C4-2B (cell line): ENCODE measurements around the gene C12orf43.

Source experiments
- H3K27ac ChIP-seq: fragments of 450-650 bp; 2 replicates; pipeline ENCODE4 v1.5.1; 2017
- CTCF ChIP-seq: fragments of 450-650 bp; conservative IDR thresholded peaks from 2 replicates; pipeline ENCODE4 v1.5.1; 2017; ENCODE audit warnings: mild to moderate bottlenecking
- ZFX ChIP-seq: fragments of 450-650 bp; IDR thresholded peaks from 2 replicates; pipeline ENCODE4 v1.6.1; 2017

The C12orf43 gene

GRCh38 chr12:120997448-120997847, 18.8 kb downstream of the C12orf43 start:
- TF ChIP-seq ZFX: no peak
- TF ChIP-seq CTCF: no peak
- no peak overlapping the region for H3K27ac ChIP-seq

GRCh38 chr12:120996133-120996746, 20.0 kb downstream of the C12orf43 start:
- TF ChIP-seq CTCF (no peak), ZFX (no peak)
- no peak overlapping the region for H3K27ac ChIP-seq

- TF ChIP-seq CTCF: no peak
- TF ChIP-seq ZFX: no peak
- H3K27ac ChIP-seq: no peak overlapping the region
Measured at GRCh38 chr12:120994589-120995337, 21.5 kb downstream of the C12orf43 start.

GRCh38 chr12:120994059-120994458, 22.2 kb downstream of the C12orf43 start:
- no peak overlapping the region for H3K27ac ChIP-seq
- no peak for TF ChIP-seq ZFX
- TF ChIP-seq CTCF: no peak

- no peak overlapping the region for H3K27ac ChIP-seq
- TF ChIP-seq ZFX: no peak
- no peak for TF ChIP-seq CTCF
Measured at GRCh38 chr12:120993496-120993895, 22.8 kb downstream of the C12orf43 start.

- TF ChIP-seq ZFX (no peak), CTCF (no peak)
- no peak overlapping the region for H3K27ac ChIP-seq
Measured at GRCh38 chr12:120992989-120993388, 23.3 kb downstream of the C12orf43 start.

- TF ChIP-seq ZFX: no peak
- no peak for TF ChIP-seq CTCF
- H3K27ac ChIP-seq: no peak overlapping the region
Measured at GRCh38 chr12:120991965-120992364, 24.3 kb downstream of the C12orf43 start.
